Activated CD8-positive, alpha-beta memory T cell treated with anti-CD3 and anti-CD28 coated beads for 48 hours (primary cell): ENCODE data around the gene ASPRV1.

Experiments used
- DNase-seq, 3 experiments: peaks; one replicate each; pipeline ENCODE4 v3.0.0-alpha.2; 2020; ENCODE audit warnings: low read depth in 2 of 3, low spot score in 2 of 3

The ASPRV1 gene

GRCh38 chr2:69914164-69914949, 47.1 kb downstream of the ASPRV1 start:
- peak in 2 of 3 experiments; percentile 95 to 98 for DNase-seq

- no peak for DNase-seq
Observed at GRCh38 chr2:69911985-69912563, 49.4 kb downstream of the ASPRV1 start.
